GM21528 (cell line): ENCODE results near the gene RASGRF2.

ENCODE experiments used
- ATAC-seq: cut with Tn5 transposase; IDR thresholded peaks from one replicate; pipeline ENCODE4 v1.9.1; 2021; ENCODE audit warnings: mild to moderate bottlenecking, moderate library complexity; ENCODE audit not compliant: unreplicated experiment, low FRiP score

The RASGRF2 gene

DNA sequence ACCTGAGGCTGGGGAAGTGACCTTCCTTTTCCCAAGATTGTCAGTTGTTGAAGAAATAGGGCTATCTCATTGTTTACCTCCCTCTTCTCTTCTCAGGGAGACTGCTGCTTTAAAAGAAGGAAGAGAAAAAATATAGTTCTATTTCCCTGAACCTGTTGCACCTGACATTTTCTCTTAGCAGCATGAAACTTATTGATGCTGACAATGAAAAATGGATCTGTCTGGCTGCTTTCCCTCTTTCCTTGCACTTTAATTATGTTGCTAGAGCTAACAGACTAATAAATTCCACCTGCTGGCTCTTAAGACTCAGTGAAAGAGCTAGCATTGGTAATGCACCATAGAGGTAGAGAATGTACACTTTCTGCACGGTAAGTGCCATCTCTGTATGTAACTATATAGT is 266.8 kb downstream of the RASGRF2 start:
- ATAC-seq, result no peak

DNA sequence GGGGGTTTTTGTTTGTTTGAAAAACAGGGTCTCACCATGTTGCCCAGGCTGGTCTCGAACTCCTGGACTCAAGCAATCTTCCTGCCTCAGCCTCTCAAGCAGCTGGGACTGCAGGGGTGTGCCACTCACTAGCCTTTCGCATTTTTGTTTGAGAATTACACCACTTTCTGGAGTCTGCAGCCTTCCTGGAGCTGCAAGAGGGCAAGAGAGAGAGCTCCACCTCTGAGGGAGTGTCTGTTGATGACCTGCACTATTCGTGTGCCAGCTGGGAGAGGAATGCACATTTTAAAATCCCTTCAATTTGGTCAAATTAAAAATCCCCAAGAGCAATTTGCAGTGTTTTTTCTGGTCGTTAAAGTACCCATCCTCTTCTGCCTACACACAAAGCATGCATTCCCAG is 267.9 kb downstream of the RASGRF2 start:
- no peak for ATAC-seq

- no peak for ATAC-seq
Measured at GRCh38 chr5:81230416-81230815, 270.3 kb downstream of the RASGRF2 start.

- no peak for ATAC-seq
Measured at GRCh38 chr5:81232464-81233079, 272.4 kb downstream of the RASGRF2 start.

- no peak for ATAC-seq
Measured at GRCh38 chr5:81233080-81233634, 273.0 kb downstream of the RASGRF2 start, which contains the start of gene CKMT2. Gene CKMT2, plus strand, starts transcription at chr5:81233322. Its CDS starts 17,811 bp downstream, at chr5:81251133.

- ATAC-seq, result no peak
Measured at GRCh38 chr5:81234299-81234698, 274.1 kb downstream of the RASGRF2 start.

GRCh38 chr5:81234801-81235200 is 274.6 kb downstream of the RASGRF2 start:
- ATAC-seq, result no peak

DNA sequence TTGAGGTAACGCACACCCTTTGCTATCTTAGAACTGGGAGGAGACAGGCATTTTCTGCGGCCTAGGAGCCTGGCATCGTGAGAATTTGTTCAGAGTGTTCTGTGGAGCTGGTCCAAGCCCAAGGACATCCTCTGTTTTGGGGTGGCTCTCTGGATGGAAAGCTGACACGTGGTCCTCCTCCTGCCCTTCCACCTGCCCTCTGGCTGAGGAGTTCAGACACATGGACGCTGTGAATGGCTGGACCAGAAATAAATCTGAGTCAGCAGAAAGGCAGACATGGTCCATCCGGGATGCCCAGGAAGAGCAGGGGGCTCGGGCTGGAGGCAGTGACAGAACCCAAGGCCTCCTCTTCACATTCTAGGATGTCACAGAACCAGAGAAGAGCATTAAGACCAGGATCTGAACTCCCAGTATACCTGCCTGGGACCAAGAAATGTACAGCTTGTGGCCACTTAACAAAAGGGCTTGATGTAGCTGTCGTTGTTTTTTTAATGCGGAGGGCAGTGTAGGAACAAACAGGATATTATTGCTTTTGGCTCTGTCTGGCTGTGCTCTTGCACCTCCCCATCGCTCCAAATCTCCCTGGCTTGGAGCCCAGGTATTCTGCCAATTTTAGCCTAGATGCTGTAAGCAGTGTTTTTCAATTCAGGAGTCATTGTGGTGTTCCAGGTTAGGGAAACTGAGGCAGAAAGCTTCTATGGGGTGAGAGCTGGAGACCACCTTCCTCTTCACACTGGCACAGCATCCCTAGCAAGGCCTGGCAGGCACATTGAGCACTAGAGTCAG is 275.3 kb downstream of the RASGRF2 start:
- no peak for ATAC-seq

DNA sequence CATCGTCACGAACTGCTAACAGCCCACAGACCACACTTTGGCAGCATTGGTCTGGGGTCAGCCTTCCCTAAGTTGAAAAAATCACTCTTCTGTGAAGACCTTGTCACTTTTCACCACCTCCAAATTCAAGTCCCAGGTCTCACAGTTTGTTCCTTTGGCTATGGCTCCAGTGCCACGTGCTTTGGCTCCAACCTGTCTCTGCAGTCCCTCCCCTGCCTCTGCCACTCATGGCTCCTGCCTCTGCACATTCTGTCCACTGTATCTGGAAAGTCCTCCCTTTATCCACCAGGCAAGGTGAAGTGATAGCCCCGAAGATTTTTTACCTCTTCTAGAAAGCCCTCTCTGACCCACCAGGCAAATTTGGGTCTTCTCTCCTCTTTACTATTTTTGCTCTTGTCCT is 278.3 kb downstream of the RASGRF2 start:
- ATAC-seq, result no peak

DNA sequence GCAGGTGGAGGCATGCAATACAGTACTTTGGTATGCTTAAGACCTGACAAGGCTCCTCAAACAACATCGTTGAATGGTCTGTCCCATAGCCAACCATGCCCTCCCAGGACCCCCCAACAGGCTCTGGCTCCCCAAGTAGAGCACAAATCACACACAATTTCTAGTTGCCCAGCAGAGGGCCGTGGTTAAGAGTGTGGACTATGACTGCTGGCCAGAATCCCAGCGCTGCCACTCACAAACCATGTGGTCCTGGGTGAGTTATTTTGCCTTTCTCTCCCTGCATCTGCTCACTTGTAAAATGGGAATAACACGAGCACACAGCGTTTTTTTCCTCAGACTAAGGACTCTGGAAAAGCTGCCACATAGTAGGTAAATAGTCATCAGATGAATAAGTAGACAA is 279.4 kb downstream of the RASGRF2 start:
- no peak for ATAC-seq

- ATAC-seq, result no peak
Measured at GRCh38 chr5:81241001-81241400, 280.8 kb downstream of the RASGRF2 start.

- ATAC-seq, result no peak
Measured at GRCh38 chr5:81241961-81242648, 281.9 kb downstream of the RASGRF2 start.

- no peak for ATAC-seq
Measured at GRCh38 chr5:81242906-81243436, 282.8 kb downstream of the RASGRF2 start.

- ATAC-seq, result no peak
Measured at GRCh38 chr5:81244451-81244850, 284.3 kb downstream of the RASGRF2 start.

DNA sequence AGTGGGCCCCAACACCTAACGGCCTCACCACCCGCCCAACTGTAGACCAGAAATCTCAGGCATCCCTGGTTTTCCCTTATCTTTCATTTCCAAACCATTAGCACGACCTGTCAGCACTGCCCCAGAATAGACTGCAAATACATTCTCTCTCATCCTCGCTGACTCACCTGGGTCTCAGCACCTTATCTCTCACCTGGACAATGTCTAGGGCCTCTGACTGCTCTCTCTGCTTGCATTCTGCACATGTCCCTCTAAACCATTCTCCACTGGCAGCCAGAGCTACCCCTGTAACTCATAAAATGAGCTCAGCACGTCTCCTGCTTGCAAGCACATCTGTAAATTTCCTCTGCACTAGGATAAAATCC is 285.7 kb downstream of the RASGRF2 start:
- ATAC-seq, result no peak

DNA sequence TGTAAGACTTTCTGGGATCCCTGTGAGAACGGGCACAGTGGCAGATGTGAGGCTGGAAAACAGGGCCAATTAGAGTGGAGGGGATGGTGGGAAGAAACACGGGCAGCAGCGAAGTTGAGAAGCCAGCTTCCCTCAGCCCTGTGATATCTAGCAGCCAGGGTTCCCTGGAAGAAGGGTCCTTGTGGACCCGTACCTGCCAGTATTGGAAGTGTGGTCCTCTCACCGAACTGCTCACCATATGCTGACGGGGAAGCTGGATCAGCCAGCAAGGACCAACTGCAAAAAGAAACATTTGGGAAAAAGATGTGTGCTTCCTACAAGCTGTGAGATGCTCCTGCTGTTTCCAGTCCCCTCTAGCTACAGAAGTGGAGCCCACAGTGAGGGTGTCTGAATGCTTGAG is 286.5 kb downstream of the RASGRF2 start:
- ATAC-seq, result no peak

- no peak for ATAC-seq
Measured at GRCh38 chr5:81247441-81247972, 287.3 kb downstream of the RASGRF2 start.

DNA sequence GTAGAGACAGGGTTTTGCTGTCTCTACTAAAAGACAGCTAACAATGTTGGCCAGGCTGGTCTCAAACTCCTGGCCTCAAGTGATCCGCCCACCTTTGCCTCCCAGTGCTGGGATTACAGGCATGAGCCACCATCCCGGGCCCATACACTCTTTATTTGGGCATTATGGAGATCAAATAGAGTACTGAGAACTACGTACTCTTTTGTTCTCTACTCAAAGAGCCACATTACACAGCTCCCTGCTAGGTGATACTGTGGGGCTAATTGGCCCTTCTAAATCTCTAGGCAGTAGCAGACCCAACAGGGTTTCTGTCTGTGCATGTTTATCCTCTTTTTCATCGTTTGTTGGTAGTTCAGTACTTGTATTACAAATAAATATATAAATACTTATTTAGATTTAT is 289.1 kb downstream of the RASGRF2 start:
- ATAC-seq, result no peak

- no peak for ATAC-seq
Measured at GRCh38 chr5:81250004-81250403, 289.8 kb downstream of the RASGRF2 start.

DNA sequence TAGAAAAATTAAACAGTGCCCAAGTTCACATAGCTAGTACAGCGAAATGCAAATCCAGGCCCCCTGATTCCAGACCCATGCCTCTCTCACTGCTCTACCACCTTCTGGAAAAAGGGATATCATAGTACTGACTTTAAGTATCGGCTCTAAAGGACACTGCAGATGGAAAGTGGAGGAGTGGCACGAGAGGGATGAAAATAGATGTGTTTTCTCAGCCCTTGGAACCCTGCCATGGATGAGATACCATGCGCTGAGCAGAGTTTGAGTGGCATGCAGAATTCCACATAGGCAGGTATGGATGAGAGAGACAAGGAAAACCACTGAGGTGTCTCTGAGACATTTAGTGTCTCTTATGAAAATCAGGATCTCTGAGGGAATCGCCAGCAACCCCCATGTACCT is 291.8 kb downstream of the RASGRF2 start:
- no peak for ATAC-seq

- ATAC-seq, result no peak
Measured at GRCh38 chr5:81252904-81253303, 292.7 kb downstream of the RASGRF2 start.
